AG10803 (cell line): Measurements from ENCODE around the gene RNF224.

Source experiments
- DNase-seq: peaks from one replicate; pipeline ENCODE4 v3.0.0; 2010; ENCODE audit warnings: low read depth
- H3K4me3 ChIP-seq: 2 replicates; pipeline ENCODE4 v1.5.1; 2011; ENCODE audit warnings: mild to moderate bottlenecking, low read length, control low read depth
- CTCF ChIP-seq: conservative IDR thresholded peaks from 2 replicates; pipeline ENCODE4 v1.5.1; 2011; ENCODE audit warnings: mild to moderate bottlenecking, low read length, control low read depth, inconsistent platforms

RNF224 gene

GRCh38 chr9:137216188-137216965 is 10.9 kb upstream of the RNF224 start:
- TF ChIP-seq CTCF = no peak
- H3K4me3 ChIP-seq = no peak overlapping the region
- no peak for DNase-seq

GRCh38 chr9:137217276-137218211 is 9.8 kb upstream of the RNF224 start:
- no peak; the same call in 1 of the 2 replicates for TF ChIP-seq CTCF
- DNase-seq = peak; percentile 40
- H3K4me3 ChIP-seq = peak overlapping the region; percentile 44

- DNase-seq = no peak
- no peak overlapping the region for H3K4me3 ChIP-seq
- no peak for TF ChIP-seq CTCF
Measured at GRCh38 chr9:137218212-137218753, 9.0 kb upstream of the RNF224 start.

GRCh38 chr9:137218754-137219271 is 8.5 kb upstream of the RNF224 start:
- no peak for DNase-seq
- H3K4me3 ChIP-seq = no peak overlapping the region

GRCh38 chr9:137219757-137220316 is 7.5 kb upstream of the RNF224 start:
- DNase-seq = no peak
- no peak overlapping the region for H3K4me3 ChIP-seq
- TF ChIP-seq CTCF = no peak

More at GRCh38 chr9:137218754-137219271, 8.5 kb upstream of the RNF224 start:
- TF ChIP-seq CTCF = no peak

- H3K4me3 ChIP-seq = no peak overlapping the region
- no peak for DNase-seq
- TF ChIP-seq CTCF = no peak
Measured at GRCh38 chr9:137220317-137221094, 6.8 kb upstream of the RNF224 start.
